ENCODE results near the gene RANBP3. TPM values are rescaled to one million over a fixed set of nuclear protein-coding genes. Genes with fewer than 3 reads are reported as not detected.

The RANBP3 gene
- total and polyA plus RNA-seq, 2 of the 8 experiments (the other 6 are each of a cell fraction or from before 2014, with no cell fraction given) = 95.4 to 122 TPM

- Histone ChIP-seq H3K4me2 (ENCODE audit: insufficient read depth in 1 of 2, low read depth in 2 of 2, low read length in 2 of 2) (peak overlapping the region; percentile 58 to 90), H3K23me2 (ENCODE audit: low read depth, low read length) (peaks cover 9% of the 10 kb centered on the region), H3K18ac (ENCODE audit: extremely low read depth, low read length) (no peak overlapping the region), H2BK12ac (ENCODE audit: low read depth, low read length) (no peak overlapping the region), H3K27ac (ENCODE audit: low read depth, low read length) (no peak overlapping the region), H2BK15ac (ENCODE audit: low read length) (no peak overlapping the region), H4K91ac (replicated peaks; ENCODE audit: insufficient read length, low read length) (no peak overlapping the region), H4K8ac (ENCODE audit: extremely low read depth, insufficient read depth, low read length) (peak overlapping the region; percentile 60), H3K4me1 (replicated peaks in 1 of 4; ENCODE audit: control insufficient read depth in 3 of 4, insufficient read depth in 4 of 4, low read length in 3 of 4) (peaks cover 0 to 5% (median 0%) of the 10 kb centered on the region in 4 experiments; a peak in 4 of 7 replicates), H3K56ac (replicated peaks; ENCODE audit: insufficient read length, low read depth, low read length) (no peak overlapping the region), H3K36me3 (ENCODE audit: control insufficient read depth in 2 of 4, insufficient read depth in 4 of 4, low read length in 3 of 4) (no peaks in the 10 kb centered on the region), H3K23ac (ENCODE audit: insufficient read length) (no peak overlapping the region), H3K4ac (replicated peaks; ENCODE audit: insufficient read length, low read depth, low read length) (no peak overlapping the region), H2BK20ac (ENCODE audit: low read length) (no peak overlapping the region), H2BK5ac (ENCODE audit: low read depth, low read length) (no peak overlapping the region), H3K79me2 (ENCODE audit: control insufficient read depth in 1 of 2, insufficient read depth in 2 of 2, low read length in 2 of 2) (peaks cover 3 to 25% of the 10 kb centered on the region in 2 experiments; a peak in 3 of 4 replicates), H2AK5ac (ENCODE audit: low read depth, low read length) (no peak overlapping the region), H4K5ac (ENCODE audit: insufficient read length, low read depth, low read length) (no peak overlapping the region), H4K20me1 (replicated peaks in 1 of 2; ENCODE audit: control insufficient read depth in 1 of 2, insufficient read depth in 2 of 2, low read length in 2 of 2) (peaks cover 3 to 7% of the 10 kb centered on the region in 2 experiments), H3K27me3 (replicated peaks in 1 of 4; ENCODE audit: control insufficient read depth in 3 of 4, extremely low read depth in 1 of 4, insufficient read depth in 3 of 4, low read length in 3 of 4) (no peaks in the 10 kb centered on the region), H3K79me1 (ENCODE audit: low read depth, low read length) (peaks cover 5% of the 10 kb centered on the region), H3K9ac (replicated peaks in 1 of 4; ENCODE audit: extremely low read depth in 1 of 4, low read depth in 3 of 4, low read length in 3 of 4) (peak overlapping the region; percentile 8 to 65 (median 54); a peak in 6 of 7 replicates), H3K14ac (ENCODE audit: insufficient read length) (no peak overlapping the region), H2AFZ (ENCODE audit: low read length) (0 out of 2 replicates have a peak overlapping the region, but pooled peaks have one; percentile 19), H3K4me3 (ENCODE audit: extremely low read depth in 1 of 4, insufficient read depth in 2 of 4, low read depth in 3 of 4, low read length in 4 of 4) (peak overlapping the region; percentile 69 to 99 (median 86)), H2BK120ac (replicated peaks; ENCODE audit: low read depth, low read length) (no peak overlapping the region), H3K9me3 (ENCODE audit: insufficient read depth in 2 of 2, low read depth in 1 of 2, low read length in 1 of 2) (no peaks in the 10 kb centered on the region)
- ChIA-PET POLR2A (ENCODE audit: partially characterized antibody) (interaction anchor here (1.9 to 6.1 kb wide), 6 partner anchors 8 to 101 kb away, joined by 4 to 49 read pairs (median 14); partner anchors contain the start of gene CAPS), CTCF (ENCODE audit: partially characterized antibody) (interaction anchor here (1.6 to 6.5 kb wide), 2 partner anchors 99 to 101 kb away, joined by 3 to 43 read pairs; partner anchors contain the start of gene NRTN)
- 55% methylated on average over 31 of the region's 31 CpGs; no CpG with 5 or more reads in 1 of the 2 experiments for WGBS, 2 experiments (ENCODE audit: extremely low coverage in 1 of 2, insufficient coverage in 1 of 2, insufficient read length in 1 of 2, insufficient replicate concordance in 2 of 2, low coverage in 1 of 2, low lambda C conversion rate in 2 of 2, missing lambda C conversion rate in 1 of 2)
- TF ChIP-seq CHD1 (IDR thresholded peaks at IDR 0.05; ENCODE audit: low read depth, low read length) = no peak
- TF ChIP-seq RXRA (IDR thresholded peaks at IDR 0.05; ENCODE audit: insufficient read depth, low read depth, low read length) = no peak
- TF ChIP-seq HDAC6 (IDR thresholded peaks at IDR 0.05; ENCODE audit: low read depth, low read length) = no peak
- TF ChIP-seq SRF (IDR thresholded peaks at IDR 0.05; ENCODE audit: low read depth, low read length) = no peak
- no peak for TF ChIP-seq SIX5 (IDR thresholded peaks at IDR 0.05; ENCODE audit: low read depth, low read length)
- DNase-seq (ENCODE audit: low read depth in 1 of 2, low spot score in 2 of 2) (no peak), FAIRE-seq (no peak)
Observed at GRCh38 chr19:5905114-5905778, 72.7 kb downstream of the RANBP3 start.

Data from H1 (cell line).